Thyroid gland (tissue), 4 donors: Measurements from ENCODE around the gene TGFB3.

Experiments
- POLR2A ChIP-seq, 2 donors: fragments of 450-650 bp; IDR thresholded peaks; one replicate each; pipeline ENCODE4 v1.6.1; 2017; ENCODE audit warnings: antibody characterized with exemption in 2 of 2, mild to moderate bottlenecking in 2 of 2, moderate library complexity in 1 of 2
- TF ChIP-seq, protein P1 (sequence below), 6 experiments: fragments of 200-600 bp in 3 of 6; fragments of 450-650 bp in 3 of 6; sonication (generic) in 3 of 6; IDR thresholded peaks; one replicate each; pipeline ENCODE4 v1.5.1; 2016 to 2019; ENCODE audit warnings: antibody characterized with exemption in 6 of 6, mild to moderate bottlenecking in 2 of 6, inconsistent platforms in 1 of 6, moderate library complexity in 1 of 6

- TF ChIP-seq, protein P1, sequence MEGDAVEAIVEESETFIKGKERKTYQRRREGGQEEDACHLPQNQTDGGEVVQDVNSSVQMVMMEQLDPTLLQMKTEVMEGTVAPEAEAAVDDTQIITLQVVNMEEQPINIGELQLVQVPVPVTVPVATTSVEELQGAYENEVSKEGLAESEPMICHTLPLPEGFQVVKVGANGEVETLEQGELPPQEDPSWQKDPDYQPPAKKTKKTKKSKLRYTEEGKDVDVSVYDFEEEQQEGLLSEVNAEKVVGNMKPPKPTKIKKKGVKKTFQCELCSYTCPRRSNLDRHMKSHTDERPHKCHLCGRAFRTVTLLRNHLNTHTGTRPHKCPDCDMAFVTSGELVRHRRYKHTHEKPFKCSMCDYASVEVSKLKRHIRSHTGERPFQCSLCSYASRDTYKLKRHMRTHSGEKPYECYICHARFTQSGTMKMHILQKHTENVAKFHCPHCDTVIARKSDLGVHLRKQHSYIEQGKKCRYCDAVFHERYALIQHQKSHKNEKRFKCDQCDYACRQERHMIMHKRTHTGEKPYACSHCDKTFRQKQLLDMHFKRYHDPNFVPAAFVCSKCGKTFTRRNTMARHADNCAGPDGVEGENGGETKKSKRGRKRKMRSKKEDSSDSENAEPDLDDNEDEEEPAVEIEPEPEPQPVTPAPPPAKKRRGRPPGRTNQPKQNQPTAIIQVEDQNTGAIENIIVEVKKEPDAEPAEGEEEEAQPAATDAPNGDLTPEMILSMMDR (IDR thresholded peaks at IDR 0.05) = no peak
- no peak for TF ChIP-seq POLR2A (IDR thresholded peaks at IDR 0.05)
Observed at GRCh38 chr14:75987201-75987970, 5.6 kb upstream of the TGFB3 start.
